Lower leg skin (tissue), 3 donors: ENCODE results near the gene KLK5.

Experiments used
- CTCF ChIP-seq, 3 donors: fragments of 450-650 bp; IDR thresholded peaks; one replicate each; pipeline ENCODE4 v1.5.1; 2016; ENCODE audit warnings: antibody characterized with exemption in 3 of 3, mild to moderate bottlenecking in 3 of 3, moderate library complexity in 2 of 3
- POLR2A ChIP-seq, 2 donors: fragments of 450-650 bp; IDR thresholded peaks; one replicate each; pipeline ENCODE4 v1.6.1; 2016 to 2017; ENCODE audit warnings: antibody characterized with exemption in 2 of 2, mild to moderate bottlenecking in 1 of 2, moderate library complexity in 1 of 2

- TF ChIP-seq CTCF (IDR thresholded peaks at IDR 0.05) (no peak), POLR2A (IDR thresholded peaks at IDR 0.05) (no peak)
These were observed 41.3 kb upstream of the KLK5 start for GRCh38 chr19:50994129-50994528.
